ENCODE data around the gene TOMM20. TPM values are rescaled to one million over a fixed set of nuclear protein-coding genes. Genes with fewer than 3 reads are reported as not detected.
A peak's percentile ranks its signal among the peaks of the same experiment; 100 is the strongest.

Gene TOMM20
- total RNA-seq, 1 experiment from 2014 or later, result 197 TPM

GRCh38 chr1:235077163-235077540 is 51.5 kb downstream of the TOMM20 start:
- no peak overlapping the region for H2BK15ac ChIP-seq (ENCODE audit: low read depth, low read length)
- H3K4ac ChIP-seq (ENCODE audit: low read depth, low read length), result no peak overlapping the region
- H2BK20ac ChIP-seq (ENCODE audit: low read depth, low read length, poor library complexity, severe bottlenecking), result no peak overlapping the region
- H4K91ac ChIP-seq (ENCODE audit: insufficient read length, low read depth, low read length), result no peak overlapping the region
- no peak overlapping the region for H3K27ac ChIP-seq (ENCODE audit: insufficient read length, low read depth, low read length)
- no peak overlapping the region for H2AFZ ChIP-seq (ENCODE audit: low read length)
- H3K27me3 ChIP-seq (ENCODE audit: insufficient read depth, low read length), result no peaks in the 10 kb centered on the region; the same call in 1 of the 2 replicates
- peaks cover 6 to 9% of the 10 kb centered on the region in 2 experiments for H3K4me1 Mint-ChIP-seq
- H4K8ac ChIP-seq (replicated peaks; ENCODE audit: insufficient read length, low read depth, low read length), result no peak overlapping the region
- H3K56ac ChIP-seq (ENCODE audit: insufficient read length, low read depth, low read length), result no peak overlapping the region
- H3K79me1 ChIP-seq (ENCODE audit: insufficient read depth, low read depth, low read length, poor library complexity, severe bottlenecking), result no peaks in the 10 kb centered on the region
- H3K18ac ChIP-seq (ENCODE audit: insufficient read length, low read depth, low read length), result no peak overlapping the region
- no peaks in the 10 kb centered on the region for H3K23me2 ChIP-seq (ENCODE audit: insufficient read length, low read depth, low read length, poor library complexity, severe bottlenecking)
- no peak overlapping the region for H4K5ac ChIP-seq (ENCODE audit: insufficient read length, low read depth, low read length)
- H3T11ph ChIP-seq (ENCODE audit: low read length), result no peak overlapping the region
- no peak overlapping the region for H3K4me3 Mint-ChIP-seq
- no peak overlapping the region for H3K23ac ChIP-seq (ENCODE audit: insufficient read length, low read depth, low read length)
- TF ChIP-seq, protein P1, sequence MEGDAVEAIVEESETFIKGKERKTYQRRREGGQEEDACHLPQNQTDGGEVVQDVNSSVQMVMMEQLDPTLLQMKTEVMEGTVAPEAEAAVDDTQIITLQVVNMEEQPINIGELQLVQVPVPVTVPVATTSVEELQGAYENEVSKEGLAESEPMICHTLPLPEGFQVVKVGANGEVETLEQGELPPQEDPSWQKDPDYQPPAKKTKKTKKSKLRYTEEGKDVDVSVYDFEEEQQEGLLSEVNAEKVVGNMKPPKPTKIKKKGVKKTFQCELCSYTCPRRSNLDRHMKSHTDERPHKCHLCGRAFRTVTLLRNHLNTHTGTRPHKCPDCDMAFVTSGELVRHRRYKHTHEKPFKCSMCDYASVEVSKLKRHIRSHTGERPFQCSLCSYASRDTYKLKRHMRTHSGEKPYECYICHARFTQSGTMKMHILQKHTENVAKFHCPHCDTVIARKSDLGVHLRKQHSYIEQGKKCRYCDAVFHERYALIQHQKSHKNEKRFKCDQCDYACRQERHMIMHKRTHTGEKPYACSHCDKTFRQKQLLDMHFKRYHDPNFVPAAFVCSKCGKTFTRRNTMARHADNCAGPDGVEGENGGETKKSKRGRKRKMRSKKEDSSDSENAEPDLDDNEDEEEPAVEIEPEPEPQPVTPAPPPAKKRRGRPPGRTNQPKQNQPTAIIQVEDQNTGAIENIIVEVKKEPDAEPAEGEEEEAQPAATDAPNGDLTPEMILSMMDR (conservative IDR thresholded peaks at IDR 0.05), result no peak
- H3K4me1 ChIP-seq (ENCODE audit: insufficient read depth, low read length), result no peaks in the 10 kb centered on the region
- no peaks in the 10 kb centered on the region for H3K9me3 Mint-ChIP-seq
- no peaks in the 10 kb centered on the region for H3K36me3 Mint-ChIP-seq (ENCODE audit: insufficient read depth in 1 of 3, low read depth in 3 of 3)
- H2AK5ac ChIP-seq (ENCODE audit: insufficient read length, low read length), result no peak overlapping the region
- H4K20me1 ChIP-seq (ENCODE audit: control insufficient read depth, insufficient read depth, insufficient read length), result no peaks in the 10 kb centered on the region
- no peaks in the 10 kb centered on the region for H3K79me2 ChIP-seq (ENCODE audit: insufficient read depth, low read length)
- no peak overlapping the region for H3K9ac ChIP-seq (ENCODE audit: extremely low read depth, insufficient read length, low read length)
- no peak overlapping the region for H3K27ac Mint-ChIP-seq
- no peak overlapping the region for H3K4me2 ChIP-seq (ENCODE audit: insufficient read depth, insufficient read length, low read length)
- no peak overlapping the region for H2BK5ac ChIP-seq (ENCODE audit: insufficient read length, low read length)
- H2BK120ac ChIP-seq (ENCODE audit: low read depth, low read length, poor library complexity, severe bottlenecking), result no peak overlapping the region
- WGBS (ENCODE audit: extremely low coverage, insufficient read length, low lambda C conversion rate), result no CpG with 5 or more reads among the region's 1 CpG
- H3K9me3 ChIP-seq (ENCODE audit: control insufficient read depth, low read depth, low read length), result no peaks in the 10 kb centered on the region
- no peak for DNase-seq
- no peaks in the 10 kb centered on the region for H3K27me3 Mint-ChIP-seq (ENCODE audit: low read depth)
- H2BK12ac ChIP-seq (ENCODE audit: insufficient read length, low read depth, low read length), result no peak overlapping the region
- H3K14ac ChIP-seq (ENCODE audit: insufficient read depth, low read length), result peak overlapping the region; percentile 29; the same call in 1 of the 2 replicates

Measured in H9 (cell line).